ENCODE data around the gene ANTXR1.

- TF ChIP-seq CTCF (IDR thresholded peaks at IDR 0.05; ENCODE audit: control extremely low read depth in 1 of 3, insufficient read depth in 1 of 3, low read depth in 1 of 3, low read length in 3 of 3) (no peak), EZH2 (IDR thresholded peaks at IDR 0.05; ENCODE audit: low read depth, low read length, severe bottlenecking) (no peak), YY1 (IDR thresholded peaks at IDR 0.05; ENCODE audit: low read depth, low read length) (no peak), CBX5 (IDR thresholded peaks at IDR 0.05; ENCODE audit: low read depth, low read length) (no peak)
Observed at GRCh38 chr2:69067866-69068265, 54.9 kb downstream of the ANTXR1 start.

All from H1 (cell line).